PFSK-1 (cell line): Measurements from ENCODE around the gene SLC6A6.

Experiments used
- POLR2AphosphoS5 ChIP-seq: IDR thresholded peaks from 2 replicates; pipeline ENCODE4 v1.6.1; 2012; ENCODE audit warnings: low read depth, mild to moderate bottlenecking, control low read depth, low read length, moderate library complexity
- TAF1 ChIP-seq: IDR thresholded peaks from 2 replicates; pipeline ENCODE4 v1.6.1; 2012; ENCODE audit warnings: low read length, control low read depth, borderline replicate concordance; ENCODE audit not compliant: insufficient read depth

DNA sequence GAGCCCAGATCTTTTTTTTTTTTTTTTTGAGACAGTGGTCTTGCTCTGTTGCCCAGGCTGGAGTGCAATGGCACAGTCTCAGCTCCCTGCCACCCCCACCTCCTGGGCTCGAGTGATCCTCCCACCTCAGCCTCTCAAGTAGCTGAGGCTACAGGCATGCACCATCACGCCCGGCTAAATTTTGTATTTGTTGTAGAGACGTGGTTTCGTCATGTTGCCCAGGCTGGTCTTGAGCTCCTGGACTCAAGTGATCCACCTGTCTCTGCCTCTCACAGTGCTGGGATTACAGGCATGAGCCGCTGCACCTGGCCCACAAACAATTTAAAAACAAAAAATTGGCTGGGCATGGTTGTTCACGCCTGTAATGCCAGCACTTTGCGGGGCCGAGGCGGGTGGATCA, 22.6 kb upstream of the SLC6A6 start:
- TF ChIP-seq POLR2AphosphoS5 (no peak), TAF1 (no peak)
